ENCODE data around the gene BID. TPM values are rescaled to one million over a fixed set of nuclear protein-coding genes. Genes with fewer than 3 reads are reported as not detected.
A peak's percentile ranks its signal among the peaks of the same experiment; 100 is the strongest.

Gene BID
- total RNA-seq, 1 experiment from 2014 or later, result 23.2 TPM

GRCh38 chr22:17769716-17770082 is 4.6 kb downstream of the BID start:
- Mint-ChIP-seq H3K9me3 (no peaks in the 10 kb centered on the region), H3K4me1 (peaks cover 16% of the 10 kb centered on the region in 2 experiments), H3K36me3 (ENCODE audit: insufficient read depth in 1 of 3, low read depth in 3 of 3) (peaks cover 0 to 4% (median 1%) of the 10 kb centered on the region in 3 experiments; a peak in 2 of 7 replicates), H3K4me3 (no peak overlapping the region), H3K27ac (peak overlapping the region in 1 of 3 experiments; percentile 76; a peak in 2 of 7 replicates), H3K27me3 (ENCODE audit: low read depth) (peaks cover 9% of the 10 kb centered on the region)
- Histone ChIP-seq H3K4me1 (ENCODE audit: insufficient read depth, low read length) (peaks cover 5% of the 10 kb centered on the region; the same call in 1 of the 2 replicates), H3K4ac (ENCODE audit: low read depth, low read length) (no peak overlapping the region), H3K18ac (ENCODE audit: insufficient read length, low read depth, low read length) (no peak overlapping the region), H3K23ac (ENCODE audit: insufficient read length, low read depth, low read length) (no peak overlapping the region), H4K8ac (replicated peaks; ENCODE audit: insufficient read length, low read depth, low read length) (no peak overlapping the region), H3K56ac (ENCODE audit: insufficient read length, low read depth, low read length) (no peak overlapping the region), H2BK20ac (ENCODE audit: low read depth, low read length, poor library complexity, severe bottlenecking) (no peak overlapping the region), H2AK5ac (ENCODE audit: insufficient read length, low read length) (no peak overlapping the region), H3K14ac (ENCODE audit: insufficient read depth, low read length) (no peak overlapping the region), H4K91ac (ENCODE audit: insufficient read length, low read depth, low read length) (no peak overlapping the region), H3K79me2 (ENCODE audit: insufficient read depth, low read length) (peaks cover 2% of the 10 kb centered on the region; the same call in 1 of the 2 replicates), H4K20me1 (ENCODE audit: control insufficient read depth, insufficient read depth, insufficient read length) (no peaks in the 10 kb centered on the region), H2AFZ (ENCODE audit: low read length) (no peak overlapping the region), H4K5ac (ENCODE audit: insufficient read length, low read depth, low read length) (no peak overlapping the region), H3K9ac (ENCODE audit: extremely low read depth, insufficient read length, low read length) (no peak overlapping the region), H2BK120ac (ENCODE audit: low read depth, low read length, poor library complexity, severe bottlenecking) (no peak overlapping the region), H3K27ac (ENCODE audit: insufficient read length, low read depth, low read length) (no peak overlapping the region), H3K23me2 (ENCODE audit: insufficient read length, low read depth, low read length, poor library complexity, severe bottlenecking) (peaks cover 11% of the 10 kb centered on the region), H2BK12ac (ENCODE audit: insufficient read length, low read depth, low read length) (no peak overlapping the region), H2BK15ac (ENCODE audit: low read depth, low read length) (no peak overlapping the region), H3T11ph (ENCODE audit: low read length) (no peak overlapping the region), H3K4me2 (ENCODE audit: insufficient read depth, insufficient read length, low read length) (no peak overlapping the region), H3K27me3 (ENCODE audit: insufficient read depth, low read length) (no peaks in the 10 kb centered on the region), H2BK5ac (ENCODE audit: insufficient read length, low read length) (no peak overlapping the region), H3K9me3 (ENCODE audit: control insufficient read depth, low read depth, low read length) (no peaks in the 10 kb centered on the region), H3K79me1 (ENCODE audit: insufficient read depth, low read depth, low read length, poor library complexity, severe bottlenecking) (no peaks in the 10 kb centered on the region)
- no CpG with 5 or more reads among the region's 9 CpGs for WGBS (ENCODE audit: extremely low coverage, insufficient read length, low lambda C conversion rate)
- TF ChIP-seq CTCF (conservative IDR thresholded peaks at IDR 0.05), result no peak
- DNase-seq, result no peak

All from H9 (cell line).